GM12892 (cell line): Measurements from ENCODE around the gene HDAC6.

ENCODE experiments used
- POLR2A ChIP-seq: IDR thresholded peaks from 2 replicates; pipeline ENCODE4 v1.6.1; 2011; ENCODE audit warnings: low read depth, low read length, control low read depth
- POLR2AphosphoS5 ChIP-seq: IDR thresholded peaks from 2 replicates; pipeline ENCODE4 v1.6.1; 2011; ENCODE audit warnings: low read depth, low read length, control low read depth

GRCh38 chrX:48782216-48782615 is 19.7 kb upstream of the HDAC6 start:
- no peak for TF ChIP-seq POLR2AphosphoS5
- TF ChIP-seq POLR2A: no peak
